Bronchial epithelial cell (primary cell): ENCODE data around the gene CALHM2. TPM values are rescaled to one million over a fixed set of nuclear protein-coding genes. Genes with fewer than 3 reads are reported as not detected.

ENCODE experiments used
- DNase-seq: peaks from one replicate; pipeline ENCODE4 v3.0.0-alpha.2; 2010; ENCODE audit warnings: low read depth
- FAIRE-seq: peaks from 2 replicates; lab custom pipeline; 2011; peaks lifted over from hg19 to GRCh38; lab: Jason Lieb, UNC
- H3K27me3 ChIP-seq: 2 replicates; pipeline ENCODE4 v1.5.1; 2011; ENCODE audit warnings: low read length; ENCODE audit not compliant: control insufficient read depth, insufficient read depth
- H3K36me3 ChIP-seq: 2 replicates; pipeline ENCODE4 v1.5.1; 2011; ENCODE audit warnings: low read length; ENCODE audit not compliant: control insufficient read depth, insufficient read depth
- H3K4me3 ChIP-seq: 2 replicates; pipeline ENCODE4 v1.5.1; 2011; ENCODE audit warnings: mild to moderate bottlenecking, low read depth, low read length, control low read depth
- total RNA-seq: library from RNA; depleted of rRNA; stranded (reverse); fragments of >200 nt; gene quantifications from 2 replicates; pipeline ENCODE4 v1.2.1, GENCODE V29; 2014
- TF ChIP-seq, protein P1 (sequence below): IDR thresholded peaks from 2 replicates; pipeline ENCODE4 v1.5.1; 2011; ENCODE audit warnings: mild to moderate bottlenecking, moderate library complexity, low read length, control low read depth, inconsistent platforms; ENCODE audit not compliant: insufficient read depth, severe bottlenecking

The CALHM2 gene
- total RNA-seq, 1 donor from 2014 or later: 0.53 TPM

DNA sequence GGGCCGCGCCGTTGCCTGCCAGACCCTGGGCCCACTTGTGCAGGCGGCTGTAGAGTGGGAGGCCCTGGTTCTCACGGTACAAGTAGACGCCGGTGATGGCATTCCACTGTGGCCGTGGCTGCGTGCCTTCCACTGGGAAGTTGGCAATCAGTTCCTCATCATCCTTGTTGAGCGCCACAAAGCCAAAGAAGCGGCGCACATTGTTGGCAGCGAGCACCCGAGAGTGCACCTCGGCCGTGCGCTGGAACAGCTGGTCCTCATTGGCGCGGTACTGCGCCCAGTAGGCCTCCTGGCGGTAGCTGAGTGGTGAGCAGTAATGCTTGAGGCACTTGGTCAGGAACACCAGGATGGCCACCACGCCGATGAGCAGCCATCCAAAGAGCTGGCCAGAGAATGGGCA is 5.0 kb downstream of the CALHM2 start:
- TF ChIP-seq, protein P1, sequence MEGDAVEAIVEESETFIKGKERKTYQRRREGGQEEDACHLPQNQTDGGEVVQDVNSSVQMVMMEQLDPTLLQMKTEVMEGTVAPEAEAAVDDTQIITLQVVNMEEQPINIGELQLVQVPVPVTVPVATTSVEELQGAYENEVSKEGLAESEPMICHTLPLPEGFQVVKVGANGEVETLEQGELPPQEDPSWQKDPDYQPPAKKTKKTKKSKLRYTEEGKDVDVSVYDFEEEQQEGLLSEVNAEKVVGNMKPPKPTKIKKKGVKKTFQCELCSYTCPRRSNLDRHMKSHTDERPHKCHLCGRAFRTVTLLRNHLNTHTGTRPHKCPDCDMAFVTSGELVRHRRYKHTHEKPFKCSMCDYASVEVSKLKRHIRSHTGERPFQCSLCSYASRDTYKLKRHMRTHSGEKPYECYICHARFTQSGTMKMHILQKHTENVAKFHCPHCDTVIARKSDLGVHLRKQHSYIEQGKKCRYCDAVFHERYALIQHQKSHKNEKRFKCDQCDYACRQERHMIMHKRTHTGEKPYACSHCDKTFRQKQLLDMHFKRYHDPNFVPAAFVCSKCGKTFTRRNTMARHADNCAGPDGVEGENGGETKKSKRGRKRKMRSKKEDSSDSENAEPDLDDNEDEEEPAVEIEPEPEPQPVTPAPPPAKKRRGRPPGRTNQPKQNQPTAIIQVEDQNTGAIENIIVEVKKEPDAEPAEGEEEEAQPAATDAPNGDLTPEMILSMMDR: no peak
- peaks cover 21% of the 10 kb centered on the region for H3K36me3 ChIP-seq
- FAIRE-seq: no peak
- no peak overlapping the region for H3K4me3 ChIP-seq
- no peaks in the 10 kb centered on the region for H3K27me3 ChIP-seq
- no peak for DNase-seq

DNA sequence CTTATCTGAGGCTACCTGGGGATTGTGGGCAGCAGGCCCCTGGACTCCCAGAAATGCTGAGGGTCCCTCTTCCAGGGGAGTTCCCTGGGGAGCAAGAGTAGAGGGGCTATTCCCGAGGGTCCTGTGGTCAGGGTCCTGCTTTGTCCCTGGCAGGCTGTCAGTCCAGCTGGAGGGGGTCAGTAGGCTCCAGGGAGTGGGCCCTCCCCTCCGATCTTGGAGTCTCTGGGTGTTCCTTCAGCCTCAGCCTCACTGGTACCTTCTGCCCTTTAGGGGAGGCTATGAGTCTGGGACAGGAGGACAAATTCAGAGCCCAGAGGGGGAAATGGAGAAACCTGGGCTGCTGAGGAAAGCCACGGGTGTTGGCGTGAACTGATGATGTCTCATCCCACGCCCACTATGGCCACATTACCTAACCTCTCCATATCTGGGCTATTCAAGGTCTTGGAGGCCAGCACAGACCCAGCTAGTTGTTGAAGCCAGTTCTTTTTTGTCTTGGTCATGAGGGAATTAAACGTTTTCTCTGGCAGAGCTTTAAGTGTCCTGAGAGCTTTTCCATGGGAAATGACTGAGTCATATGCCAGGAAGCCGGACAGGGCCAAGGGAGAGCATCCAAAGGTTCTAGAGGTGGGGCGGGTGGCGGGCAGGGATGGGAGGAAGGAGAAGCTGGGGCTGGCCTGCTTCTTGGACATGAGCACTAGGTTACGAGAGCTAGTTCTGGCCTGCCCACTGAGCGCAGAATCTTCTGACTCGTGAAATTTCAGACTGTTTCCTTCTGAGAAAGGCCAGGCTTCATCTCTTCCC is 6.2 kb downstream of the CALHM2 start:
- H3K27me3 ChIP-seq: no peaks in the 10 kb centered on the region
- H3K36me3 ChIP-seq: peaks cover 28% of the 10 kb centered on the region
- TF ChIP-seq, protein P1: no peak
- H3K4me3 ChIP-seq: no peak overlapping the region
- DNase-seq (peak; percentile 8), FAIRE-seq (no peak)

DNA sequence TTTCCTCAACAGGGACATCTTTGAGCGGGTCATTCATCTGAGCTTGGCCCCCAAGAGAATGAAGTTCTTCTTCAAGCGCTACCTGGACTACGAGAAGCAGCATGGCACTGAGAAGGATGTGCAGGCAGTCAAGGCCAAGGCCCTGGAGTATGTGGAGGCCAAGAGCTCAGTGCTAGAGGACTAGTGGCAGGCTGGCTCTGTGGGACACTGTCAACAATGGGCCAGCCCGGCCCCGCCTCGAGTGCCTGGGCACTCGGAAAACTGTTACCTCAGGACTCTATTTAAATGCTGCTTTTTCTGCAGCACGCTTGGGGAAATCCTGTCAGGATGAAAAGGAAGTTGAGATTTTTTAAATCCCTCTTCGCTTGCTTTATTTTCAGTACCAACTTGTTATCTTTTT is 6.8 kb downstream of the CALHM2 start:
- TF ChIP-seq, protein P1: no peak
- no peak overlapping the region for H3K4me3 ChIP-seq
- FAIRE-seq (no peak), DNase-seq (no peak)
- H3K27me3 ChIP-seq: no peaks in the 10 kb centered on the region
- H3K36me3 ChIP-seq: peaks cover 33% of the 10 kb centered on the region

DNA sequence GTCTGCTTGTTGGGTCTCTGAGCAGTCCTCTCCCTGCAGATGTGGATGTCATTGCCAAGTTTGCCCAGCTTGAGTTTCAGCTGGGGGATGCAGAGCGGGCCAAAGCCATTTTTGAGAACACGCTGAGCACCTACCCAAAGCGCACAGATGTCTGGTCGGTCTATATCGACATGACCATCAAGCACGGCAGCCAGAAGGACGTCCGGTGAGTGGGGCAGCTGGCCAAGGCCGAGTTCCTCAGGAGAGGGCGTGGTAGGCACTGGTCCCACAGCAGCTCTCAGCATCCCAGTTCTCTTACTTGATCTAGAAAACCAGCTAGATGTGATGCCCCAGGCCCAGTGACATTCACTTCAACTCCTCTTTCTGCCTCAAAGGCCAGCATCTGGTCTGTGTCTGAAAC is 7.7 kb downstream of the CALHM2 start:
- Histone ChIP-seq H3K4me3 (no peak overlapping the region), H3K27me3 (no peaks in the 10 kb centered on the region), H3K36me3 (peaks cover 40% of the 10 kb centered on the region)
- no peak for FAIRE-seq
- no peak for DNase-seq
- TF ChIP-seq, protein P1: no peak

DNA sequence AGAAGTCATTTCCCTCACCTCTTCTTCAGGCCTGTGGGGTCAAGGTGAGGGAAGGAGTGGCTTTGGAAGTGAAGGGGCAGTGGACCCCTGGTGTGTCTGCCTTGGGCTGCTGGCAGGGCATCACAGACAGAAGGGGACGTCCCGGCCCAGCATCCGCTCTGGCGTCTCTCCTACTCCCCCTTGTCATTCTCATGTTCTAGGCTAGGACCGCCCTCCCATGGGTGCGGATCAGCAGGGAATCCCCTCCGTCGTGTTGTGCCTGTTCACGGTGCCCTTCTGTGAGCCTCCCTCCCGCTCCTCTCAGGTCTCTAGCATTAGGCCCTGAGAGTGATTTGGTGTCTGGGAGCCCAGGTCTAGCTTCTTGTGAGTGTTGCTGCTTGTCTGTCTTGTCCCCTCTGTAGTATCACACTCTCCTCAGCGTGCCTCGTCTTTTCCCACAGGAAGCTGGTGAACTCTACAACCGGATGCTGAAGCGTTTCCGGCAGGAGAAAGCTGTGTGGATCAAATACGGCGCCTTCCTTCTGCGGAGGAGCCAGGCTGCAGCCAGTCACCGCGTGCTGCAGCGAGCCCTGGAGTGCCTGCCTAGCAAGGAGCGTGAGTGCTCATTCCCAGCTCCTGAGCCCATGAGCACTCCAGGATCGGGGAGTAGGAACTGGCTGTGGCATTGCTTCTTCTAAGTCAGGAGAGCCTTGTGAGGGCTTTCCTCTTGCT is 8.5 kb downstream of the CALHM2 start:
- FAIRE-seq (peak; percentile 82), DNase-seq (no peak)
- Histone ChIP-seq H3K4me3 (no peak overlapping the region), H3K36me3 (peaks cover 41% of the 10 kb centered on the region), H3K27me3 (no peaks in the 10 kb centered on the region)
- TF ChIP-seq, protein P1: no peak
